ENCODE results near the gene WDR81.

Gene WDR81

GRCh38 chr17:1742371-1743087 is 18.0 kb downstream of the WDR81 start, which contains the start of gene SERPINF2:
Gene SERPINF2 (plus strand): TSS chr17:1742871. CDS start chr17:1744996, 2,125 bp downstream.
- Histone ChIP-seq H3K9me2 (replicated peaks; ENCODE audit: control insufficient read depth, low read length) (no peaks in the 10 kb centered on the region), H3K79me2 (ENCODE audit: control insufficient read depth, low read length) (no peaks in the 10 kb centered on the region), H3K4me1 (ENCODE audit: control insufficient read depth, low read length) (no peaks in the 10 kb centered on the region), H3K9me3 (ENCODE audit: control insufficient read depth, insufficient read depth, low read length) (no peaks in the 10 kb centered on the region), H3K27ac (ENCODE audit: low read depth, low read length) (no peak within 1 kb of the TSS), H3K4me2 (ENCODE audit: low read length) (no peak within 1 kb of the TSS), H4K20me1 (ENCODE audit: control insufficient read depth, insufficient read depth, low read depth, low read length) (no peaks in the 10 kb centered on the region), H3K36me3 (ENCODE audit: control insufficient read depth, low read length) (peaks cover 6% of the 10 kb centered on the region), H3K4me3 (ENCODE audit: low read length) (no peak within 1 kb of the TSS), H3K27me3 (ENCODE audit: control insufficient read depth, low read length) (no peaks in the 10 kb centered on the region), H3F3A (ENCODE audit: control insufficient read depth, insufficient read depth) (no peaks in the 10 kb centered on the region)
- no peak for TF ChIP-seq EZH2phosphoT487 (IDR thresholded peaks at IDR 0.05; ENCODE audit: borderline replicate concordance, low read length)
- TF ChIP-seq, protein P1, sequence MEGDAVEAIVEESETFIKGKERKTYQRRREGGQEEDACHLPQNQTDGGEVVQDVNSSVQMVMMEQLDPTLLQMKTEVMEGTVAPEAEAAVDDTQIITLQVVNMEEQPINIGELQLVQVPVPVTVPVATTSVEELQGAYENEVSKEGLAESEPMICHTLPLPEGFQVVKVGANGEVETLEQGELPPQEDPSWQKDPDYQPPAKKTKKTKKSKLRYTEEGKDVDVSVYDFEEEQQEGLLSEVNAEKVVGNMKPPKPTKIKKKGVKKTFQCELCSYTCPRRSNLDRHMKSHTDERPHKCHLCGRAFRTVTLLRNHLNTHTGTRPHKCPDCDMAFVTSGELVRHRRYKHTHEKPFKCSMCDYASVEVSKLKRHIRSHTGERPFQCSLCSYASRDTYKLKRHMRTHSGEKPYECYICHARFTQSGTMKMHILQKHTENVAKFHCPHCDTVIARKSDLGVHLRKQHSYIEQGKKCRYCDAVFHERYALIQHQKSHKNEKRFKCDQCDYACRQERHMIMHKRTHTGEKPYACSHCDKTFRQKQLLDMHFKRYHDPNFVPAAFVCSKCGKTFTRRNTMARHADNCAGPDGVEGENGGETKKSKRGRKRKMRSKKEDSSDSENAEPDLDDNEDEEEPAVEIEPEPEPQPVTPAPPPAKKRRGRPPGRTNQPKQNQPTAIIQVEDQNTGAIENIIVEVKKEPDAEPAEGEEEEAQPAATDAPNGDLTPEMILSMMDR (IDR thresholded peaks at IDR 0.05; ENCODE audit: low read depth, low read length, poor library complexity, severe bottlenecking), result no peak

DNA sequence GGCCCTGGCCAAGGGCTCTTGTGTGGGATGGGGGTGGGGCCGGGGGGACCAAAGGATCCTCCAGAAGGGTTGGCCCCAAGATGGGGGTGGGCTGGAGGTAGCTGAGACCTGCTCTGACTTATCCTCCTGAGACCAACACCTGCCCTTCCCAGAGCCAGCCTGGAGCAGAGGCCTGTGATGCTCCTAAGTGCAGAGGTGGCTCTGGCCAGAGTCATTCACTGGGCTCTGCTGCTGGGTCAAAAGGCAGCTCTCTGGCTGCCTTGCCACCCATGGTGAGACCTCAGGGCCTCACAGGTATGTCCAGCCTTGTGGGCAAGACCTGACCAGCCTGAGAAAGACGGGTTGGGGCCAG is 18.6 kb downstream of the WDR81 start:
- peaks cover under 1% of the 10 kb centered on the region for H3K36me3 ChIP-seq (ENCODE audit: control insufficient read depth, low read length)
- no peaks in the 10 kb centered on the region for H3K9me3 ChIP-seq (ENCODE audit: control insufficient read depth, insufficient read depth, low read length)
- H3K4me1 ChIP-seq (ENCODE audit: control insufficient read depth, low read length), result no peaks in the 10 kb centered on the region
- no peak overlapping the region for H3K27ac ChIP-seq (ENCODE audit: low read depth, low read length)
- H4K20me1 ChIP-seq (ENCODE audit: control insufficient read depth, insufficient read depth, low read depth, low read length), result no peaks in the 10 kb centered on the region
- H3K9me2 ChIP-seq (replicated peaks; ENCODE audit: control insufficient read depth, low read length), result no peaks in the 10 kb centered on the region
- H3K4me2 ChIP-seq (ENCODE audit: low read length), result no peak overlapping the region
- H3F3A ChIP-seq (ENCODE audit: control insufficient read depth, insufficient read depth), result no peaks in the 10 kb centered on the region
- no peaks in the 10 kb centered on the region for H3K79me2 ChIP-seq (ENCODE audit: control insufficient read depth, low read length)
- no peak for TF ChIP-seq EZH2phosphoT487 (IDR thresholded peaks at IDR 0.05; ENCODE audit: borderline replicate concordance, low read length)
- TF ChIP-seq, protein P1 (IDR thresholded peaks at IDR 0.05; ENCODE audit: low read depth, low read length, poor library complexity, severe bottlenecking), result no peak
- no peak overlapping the region for H3K4me3 ChIP-seq (ENCODE audit: low read length)
- no peaks in the 10 kb centered on the region for H3K27me3 ChIP-seq (ENCODE audit: control insufficient read depth, low read length)

DNA sequence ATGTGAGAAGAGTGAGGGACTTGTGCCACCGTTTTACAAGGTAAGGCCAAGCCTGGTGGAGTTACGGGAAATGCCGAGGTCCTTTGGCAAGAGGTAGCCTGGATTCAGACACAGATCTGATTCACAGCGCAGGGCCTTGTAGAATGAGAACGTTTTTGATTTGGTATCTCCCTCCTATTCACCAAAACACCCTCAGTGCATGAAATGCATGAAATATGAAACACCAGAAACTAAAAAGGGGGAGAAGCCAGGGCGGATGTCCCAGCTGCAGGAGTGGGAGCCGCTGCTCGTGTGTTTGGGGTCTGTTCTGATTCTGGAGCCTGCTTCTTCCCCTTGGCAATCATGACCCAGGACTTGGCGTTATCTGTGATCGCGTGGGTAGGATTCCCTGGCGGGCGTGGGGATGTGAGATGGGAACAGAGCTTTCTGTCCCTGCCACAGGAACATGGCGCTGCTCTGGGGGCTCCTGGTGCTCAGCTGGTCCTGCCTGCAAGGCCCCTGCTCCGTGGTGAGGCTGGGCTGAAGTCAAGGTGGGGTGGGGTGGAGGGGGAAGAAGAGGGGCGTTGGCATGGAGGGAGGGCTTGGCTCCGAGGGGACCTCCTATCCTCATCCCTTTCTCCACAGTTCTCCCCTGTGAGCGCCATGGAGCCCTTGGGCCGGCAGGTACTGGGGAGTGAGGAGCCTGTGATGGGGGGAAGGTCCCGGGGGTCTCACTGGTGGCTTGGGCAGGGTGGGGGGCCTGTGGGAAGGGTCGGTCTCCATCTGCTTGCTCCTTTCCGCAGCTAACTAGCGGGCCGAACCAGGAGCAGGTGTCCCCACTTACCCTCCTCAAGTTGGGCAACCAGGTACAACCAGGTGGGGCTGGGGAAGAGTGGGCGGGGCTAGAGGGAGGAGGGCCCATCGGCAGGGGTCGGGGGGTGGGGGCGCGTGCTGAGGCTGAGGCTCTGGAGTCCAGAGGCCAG is 20.3 kb downstream of the WDR81 start:
- no peak for TF ChIP-seq EZH2phosphoT487 (IDR thresholded peaks at IDR 0.05; ENCODE audit: borderline replicate concordance, low read length)
- TF ChIP-seq, protein P1 (IDR thresholded peaks at IDR 0.05; ENCODE audit: low read depth, low read length, poor library complexity, severe bottlenecking), result no peak
- Histone ChIP-seq H3K4me2 (ENCODE audit: low read length) (no peak overlapping the region), H3K9me3 (ENCODE audit: control insufficient read depth, insufficient read depth, low read length) (no peaks in the 10 kb centered on the region), H3F3A (ENCODE audit: control insufficient read depth, insufficient read depth) (no peaks in the 10 kb centered on the region), H3K27ac (ENCODE audit: low read depth, low read length) (no peak overlapping the region), H4K20me1 (ENCODE audit: control insufficient read depth, insufficient read depth, low read depth, low read length) (no peaks in the 10 kb centered on the region), H3K36me3 (ENCODE audit: control insufficient read depth, low read length) (no peaks in the 10 kb centered on the region), H3K27me3 (ENCODE audit: control insufficient read depth, low read length) (no peaks in the 10 kb centered on the region), H3K9me2 (replicated peaks; ENCODE audit: control insufficient read depth, low read length) (no peaks in the 10 kb centered on the region), H3K79me2 (ENCODE audit: control insufficient read depth, low read length) (no peaks in the 10 kb centered on the region), H3K4me1 (ENCODE audit: control insufficient read depth, low read length) (no peaks in the 10 kb centered on the region), H3K4me3 (ENCODE audit: low read length) (no peak overlapping the region)

Data from DOHH2 (cell line).